ENCODE data around the gene ACACB.
"Not testable (repeated sequence)": the region's sequence is repeated elsewhere in the genome, so short reads cannot be mapped to it uniquely, and the experiment has no call there.

Gene ACACB

DNA sequence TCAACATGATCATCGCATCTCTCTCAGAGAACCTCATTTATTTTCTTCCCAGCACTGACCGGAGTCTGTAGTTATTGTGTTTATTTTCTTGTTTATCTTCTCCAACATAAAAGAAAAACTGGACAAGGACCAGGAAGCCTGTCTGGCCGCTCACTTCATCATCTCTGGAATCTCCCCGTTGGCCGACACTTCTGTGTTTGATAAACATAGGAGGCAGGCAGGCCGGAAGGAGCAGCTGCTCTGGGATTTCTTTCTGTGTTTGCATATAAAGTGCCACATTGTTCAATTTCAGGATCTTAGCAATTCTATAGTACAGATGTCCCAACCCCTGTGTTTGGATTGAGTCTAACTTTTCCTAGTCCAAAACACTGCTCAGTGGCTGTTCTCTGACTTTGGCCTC, 53.3 kb downstream of the ACACB start:
- TF ChIP-seq, protein P1, sequence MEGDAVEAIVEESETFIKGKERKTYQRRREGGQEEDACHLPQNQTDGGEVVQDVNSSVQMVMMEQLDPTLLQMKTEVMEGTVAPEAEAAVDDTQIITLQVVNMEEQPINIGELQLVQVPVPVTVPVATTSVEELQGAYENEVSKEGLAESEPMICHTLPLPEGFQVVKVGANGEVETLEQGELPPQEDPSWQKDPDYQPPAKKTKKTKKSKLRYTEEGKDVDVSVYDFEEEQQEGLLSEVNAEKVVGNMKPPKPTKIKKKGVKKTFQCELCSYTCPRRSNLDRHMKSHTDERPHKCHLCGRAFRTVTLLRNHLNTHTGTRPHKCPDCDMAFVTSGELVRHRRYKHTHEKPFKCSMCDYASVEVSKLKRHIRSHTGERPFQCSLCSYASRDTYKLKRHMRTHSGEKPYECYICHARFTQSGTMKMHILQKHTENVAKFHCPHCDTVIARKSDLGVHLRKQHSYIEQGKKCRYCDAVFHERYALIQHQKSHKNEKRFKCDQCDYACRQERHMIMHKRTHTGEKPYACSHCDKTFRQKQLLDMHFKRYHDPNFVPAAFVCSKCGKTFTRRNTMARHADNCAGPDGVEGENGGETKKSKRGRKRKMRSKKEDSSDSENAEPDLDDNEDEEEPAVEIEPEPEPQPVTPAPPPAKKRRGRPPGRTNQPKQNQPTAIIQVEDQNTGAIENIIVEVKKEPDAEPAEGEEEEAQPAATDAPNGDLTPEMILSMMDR (IDR thresholded peaks at IDR 0.05; ENCODE audit: insufficient read depth, missing control alignments) = no peak
- FAIRE-seq (no peak), DNase-seq (ENCODE audit: insufficient read length, low spot score) (no peak)

- FAIRE-seq = no peak
- TF ChIP-seq, protein P1 (IDR thresholded peaks at IDR 0.05; ENCODE audit: insufficient read depth, missing control alignments) = no peak
Measured at GRCh38 chr12:109170324-109170723, 53.9 kb downstream of the ACACB start.

DNA sequence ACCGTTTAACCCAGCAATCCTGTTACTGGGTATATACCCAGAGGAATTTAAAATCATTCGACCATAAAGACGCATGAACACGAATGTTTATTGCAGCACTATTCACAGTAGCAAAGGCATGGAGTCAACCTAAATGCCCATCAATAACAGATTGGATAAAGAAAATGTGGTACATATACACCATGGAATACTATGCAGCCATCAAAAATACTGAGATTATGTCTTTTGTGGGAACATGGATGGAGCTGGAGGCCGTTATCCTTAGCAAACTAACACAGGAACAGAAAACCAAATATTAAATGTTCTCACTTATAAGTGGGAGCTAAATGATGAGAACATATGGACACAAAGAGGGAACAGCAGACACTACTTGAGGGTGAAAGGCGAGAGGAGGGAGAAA, 56.4 kb downstream of the ACACB start:
- not testable (repeated sequence) for DNase-seq (ENCODE audit: insufficient read length, low spot score)

More at GRCh38 chr12:109170324-109170723, 53.9 kb downstream of the ACACB start:
- DNase-seq (ENCODE audit: insufficient read length, low spot score) = no peak

DNA sequence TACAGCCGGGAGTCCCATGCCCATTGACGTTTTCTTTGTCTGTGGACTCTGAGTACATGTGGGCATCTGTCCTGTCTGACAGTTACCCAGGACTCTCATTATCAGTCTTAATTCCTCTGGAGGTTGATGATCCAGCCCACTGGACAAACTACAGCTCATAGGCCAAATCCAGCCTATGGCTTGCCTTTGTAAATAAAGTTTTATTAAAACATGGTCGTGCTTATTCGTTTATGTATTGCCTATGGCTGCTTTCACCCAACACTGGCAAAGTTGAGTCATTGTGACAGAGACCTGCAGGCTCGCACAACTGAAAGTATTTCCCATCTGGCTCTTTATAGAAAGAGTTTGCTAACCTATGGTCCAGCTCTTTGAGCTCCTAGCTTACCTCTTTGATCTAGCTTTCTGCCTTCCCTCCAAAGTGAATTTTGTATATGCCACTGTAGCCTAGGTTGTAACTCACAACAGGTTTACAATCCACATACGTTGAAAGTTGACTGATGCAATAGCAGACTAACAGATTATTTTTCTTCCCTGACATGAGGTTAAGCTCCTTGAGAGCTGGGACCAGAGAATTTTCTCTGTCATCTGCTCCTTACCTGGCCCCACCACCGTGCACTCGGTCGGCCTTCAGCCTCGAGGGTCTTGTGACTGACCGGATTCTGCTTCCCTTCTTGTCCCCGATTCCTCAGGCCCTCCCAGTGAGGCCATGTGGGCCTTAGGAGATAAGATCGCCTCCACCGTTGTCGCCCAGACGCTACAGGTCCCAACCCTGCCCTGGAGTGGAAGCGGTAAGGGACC, 57.3 kb downstream of the ACACB start:
- TF ChIP-seq, protein P1 (IDR thresholded peaks at IDR 0.05; ENCODE audit: insufficient read depth, missing control alignments) = no peak
- FAIRE-seq (no peak), DNase-seq (ENCODE audit: insufficient read length, low spot score) (no peak)

More for the DNA sequence above, 56.4 kb downstream of the ACACB start:
- FAIRE-seq = not testable (repeated sequence)

DNA sequence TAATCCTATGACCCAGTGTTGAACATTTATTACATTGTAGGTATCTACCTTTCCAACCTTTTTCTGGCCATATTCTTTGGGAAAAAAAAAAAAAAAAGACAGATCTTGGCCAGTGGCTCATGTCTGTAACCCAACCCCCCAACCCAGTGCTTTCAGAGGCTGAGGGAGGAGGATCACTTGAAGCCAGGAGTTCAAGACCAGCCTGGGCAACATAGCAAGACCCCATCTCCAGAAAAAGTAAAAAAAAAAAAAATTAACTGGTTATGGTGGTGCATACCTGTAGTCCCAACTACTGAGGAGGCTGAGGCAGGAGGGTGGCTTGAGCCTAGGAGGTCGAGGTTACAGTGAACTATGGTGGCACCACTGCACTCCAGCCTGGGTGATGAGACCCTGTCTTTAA, 58.1 kb downstream of the ACACB start:
- FAIRE-seq (no peak), DNase-seq (ENCODE audit: insufficient read length, low spot score) (no peak)
- TF ChIP-seq, protein P1 (IDR thresholded peaks at IDR 0.05; ENCODE audit: insufficient read depth, missing control alignments) = no peak

- DNase-seq (ENCODE audit: insufficient read length, low spot score) (no peak), FAIRE-seq (no peak)
- TF ChIP-seq, protein P1 (IDR thresholded peaks at IDR 0.05; ENCODE audit: insufficient read depth, missing control alignments) = no peak
Measured at GRCh38 chr12:109178532-109178931, 62.1 kb downstream of the ACACB start.

DNA sequence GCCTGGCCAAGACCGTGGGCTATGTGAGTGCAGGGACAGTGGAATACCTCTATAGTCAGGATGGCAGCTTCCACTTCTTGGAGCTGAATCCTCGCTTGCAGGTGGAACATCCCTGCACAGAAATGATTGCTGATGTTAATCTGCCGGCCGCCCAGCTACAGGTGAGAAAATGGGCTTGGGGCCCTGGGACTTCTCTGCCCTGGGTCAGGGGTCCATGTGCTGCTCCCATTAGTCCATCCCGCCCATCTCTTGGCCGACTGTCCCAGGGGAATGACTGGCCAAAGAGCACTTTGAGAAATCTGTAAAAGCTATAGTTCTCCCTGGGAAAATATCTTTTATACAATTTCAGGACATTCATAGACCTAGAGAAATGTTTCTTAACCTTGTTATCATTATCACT, 63.5 kb downstream of the ACACB start:
- DNase-seq (ENCODE audit: insufficient read length, low spot score) (no peak), FAIRE-seq (no peak)
- TF ChIP-seq, protein P1 (IDR thresholded peaks at IDR 0.05; ENCODE audit: insufficient read depth, missing control alignments) = no peak
